Spleen (tissue), 7 donors: ENCODE measurements around the gene OR51E2.

Experiments used
- CTCF ChIP-seq, 11 experiments: fragments of 200-600 bp in 7 of 11; fragments of 450-650 bp in 4 of 11; sonication (generic) in 4 of 11; IDR thresholded peaks in 8 of 11; conservative IDR thresholded peaks in 3 of 11; 1 replicate in 7 of 11; 2 replicates in 4 of 11; pipeline versions ENCODE4 v1.4.0 to v1.8.0; 2016 to 2021; ENCODE audit warnings: antibody characterized with exemption in 11 of 11, inconsistent platforms in 4 of 11, mild to moderate bottlenecking in 1 of 11
- POLR2AphosphoS5 ChIP-seq, 3 donors: sonication (generic); formaldehyde crosslinking; IDR thresholded peaks; one replicate each; pipeline ENCODE4 v1.5.1; 2017; ENCODE audit warnings: antibody characterized with exemption in 3 of 3
- donor health status: DM: no; HTN: no; CAD: no; lungs with moderate emphysema.
- donor health status: DM: no; HTN: no; CAD: no.
- donor health status: DM: no; HTN: no; CAD: no.

- no peak for TF ChIP-seq CTCF (IDR thresholded peaks at IDR 0.05 in 8 of 11, conservative IDR thresholded peaks at IDR 0.05 in 3 of 11)
- no peak for TF ChIP-seq POLR2AphosphoS5 (IDR thresholded peaks at IDR 0.05)
These were observed 56.2 kb downstream of the OR51E2 start for GRCh38 chr11:4641501-4641900.
